GM18873 (cell line): ENCODE data around the gene CUL4A.

Experiments used
- ATAC-seq: cut with Tn5 transposase; IDR thresholded peaks from one replicate; pipeline ENCODE4 v1.9.1; 2021; ENCODE audit warnings: mild to moderate bottlenecking, moderate library complexity, moderate number of reproducible peaks; ENCODE audit not compliant: unreplicated experiment, low FRiP score

The CUL4A gene

DNA sequence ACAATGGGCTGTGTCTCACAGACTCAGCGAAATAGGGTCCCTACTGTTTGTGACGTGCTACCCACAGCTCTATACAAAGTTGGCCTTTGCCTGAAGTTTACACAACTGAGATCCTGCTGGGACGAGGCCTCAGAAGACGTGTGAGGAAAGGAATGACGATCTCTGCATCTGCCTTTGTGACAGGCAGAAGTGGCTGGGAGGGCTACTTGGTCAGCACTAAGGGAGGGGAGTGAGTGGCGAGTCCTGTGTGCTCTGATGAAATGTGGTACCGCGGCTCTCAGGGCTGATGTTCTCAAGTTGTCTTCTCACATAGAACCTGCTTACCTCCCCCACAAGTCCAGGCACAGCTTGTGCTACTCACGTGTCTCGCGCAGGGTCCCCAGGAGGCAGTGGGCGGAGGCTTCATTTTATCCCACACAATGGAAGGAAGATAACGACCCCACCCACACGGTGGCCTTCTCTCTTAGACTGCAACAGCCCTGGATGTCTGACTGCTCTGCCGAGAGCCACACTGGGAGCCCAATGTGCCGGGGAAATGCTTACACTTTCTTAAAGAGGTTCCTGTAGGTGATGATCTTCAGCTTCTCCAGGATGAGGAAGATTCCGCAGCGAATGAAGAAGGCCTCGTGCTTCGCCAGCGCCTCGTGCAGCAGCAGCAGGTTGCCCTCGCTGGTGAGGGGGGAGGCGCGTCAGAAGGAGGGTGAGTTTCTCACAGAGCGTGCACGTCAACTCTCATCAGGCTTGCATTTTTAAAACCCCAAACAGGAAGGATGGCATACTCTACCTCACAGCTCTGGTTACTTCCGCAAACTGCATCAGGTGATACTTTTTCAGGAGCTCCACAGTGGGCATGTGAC lies 29.8 kb upstream of the CUL4A start:
- no peak for ATAC-seq

DNA sequence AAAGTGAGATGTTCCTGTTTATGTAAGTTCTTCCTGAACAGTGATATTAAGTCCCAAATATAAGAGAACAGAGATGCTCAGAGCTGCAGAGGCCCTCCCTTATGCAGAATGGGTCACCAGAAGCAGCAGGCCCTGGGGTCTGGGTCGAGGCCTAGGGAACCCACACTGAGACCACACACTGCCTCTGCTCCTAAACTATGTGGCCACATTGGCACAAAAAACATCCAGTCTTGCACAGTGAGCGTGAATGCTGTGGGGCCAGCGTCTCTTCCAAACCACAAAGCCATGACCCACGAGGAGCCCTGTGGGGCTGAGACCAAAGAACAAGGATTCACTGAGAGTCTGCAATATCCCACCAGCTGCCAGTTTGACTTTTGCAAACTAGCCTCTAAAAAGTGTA lies 27.4 kb upstream of the CUL4A start:
- ATAC-seq: no peak

DNA sequence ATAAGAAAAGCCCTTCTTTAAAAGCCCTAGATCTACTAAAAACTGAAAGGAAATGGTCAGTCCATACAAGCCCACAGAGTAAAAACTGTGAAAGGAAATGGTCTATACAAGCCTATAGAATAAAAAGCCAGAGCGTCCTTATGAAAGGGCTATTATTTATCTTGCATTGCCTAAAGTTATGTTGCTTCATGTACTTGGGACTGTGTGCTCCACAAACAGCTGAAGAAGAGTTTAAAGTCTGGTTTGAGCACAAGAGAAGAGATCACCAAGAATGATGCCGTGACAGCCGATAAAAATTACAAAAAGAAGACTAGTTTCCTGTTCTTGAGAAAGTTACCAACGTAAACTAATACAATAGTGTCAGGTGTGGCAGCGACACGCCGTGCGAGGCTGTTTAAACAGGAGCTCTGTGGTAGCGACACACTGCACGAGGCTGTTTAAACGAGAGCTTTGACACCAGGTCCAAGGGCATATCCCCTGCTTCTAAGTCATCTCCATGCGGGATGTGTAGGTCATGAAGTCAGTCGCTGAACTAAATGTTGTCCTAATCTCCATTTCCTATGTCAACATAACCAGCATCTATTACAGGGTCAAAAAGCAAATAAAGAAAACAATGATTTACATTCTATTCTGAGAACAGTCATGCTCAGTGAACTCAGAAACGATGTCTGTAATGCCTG lies 25.8 kb upstream of the CUL4A start:
- no peak for ATAC-seq

DNA sequence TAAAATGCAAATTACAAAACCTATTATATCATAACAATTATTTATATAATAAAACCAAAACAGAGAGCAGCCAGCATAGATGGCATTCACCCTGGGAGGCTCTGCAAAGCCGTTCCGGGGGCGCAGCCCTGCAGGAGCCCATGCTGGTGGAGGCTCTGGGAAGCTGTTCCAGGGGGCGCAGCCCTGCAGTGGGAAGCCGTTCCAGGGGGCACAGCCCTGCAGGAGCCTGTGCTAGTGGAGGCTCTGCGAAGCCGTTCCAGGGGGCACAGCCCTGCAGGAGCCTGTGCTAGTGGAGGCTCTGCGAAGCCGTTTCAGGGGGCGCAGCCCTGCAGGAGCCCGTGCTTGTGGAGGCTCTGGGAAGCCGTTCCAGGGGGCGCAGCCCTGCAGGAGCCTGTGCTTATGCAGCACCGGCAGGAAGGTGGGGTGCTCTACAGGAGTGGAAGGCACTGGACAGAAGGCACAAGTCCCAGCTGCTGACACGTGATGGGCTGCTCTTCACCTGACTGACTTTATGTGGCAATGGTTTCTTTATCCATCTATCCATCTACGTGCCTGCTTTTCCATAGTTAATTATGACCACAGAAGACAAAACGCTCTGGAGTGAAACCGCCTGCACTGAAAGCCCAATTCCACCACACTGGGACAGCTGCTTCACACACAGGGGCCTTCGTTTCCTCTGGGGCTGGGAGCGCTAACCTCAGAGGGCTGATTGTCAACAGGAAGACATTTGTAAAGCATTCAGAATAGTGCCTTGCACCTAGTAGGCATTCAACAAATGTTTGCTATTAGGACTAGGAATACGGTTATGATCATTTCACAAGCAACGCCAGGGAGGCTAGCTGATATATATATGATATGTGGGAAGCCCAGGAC lies 24.6 kb upstream of the CUL4A start:
- no peak for ATAC-seq

DNA sequence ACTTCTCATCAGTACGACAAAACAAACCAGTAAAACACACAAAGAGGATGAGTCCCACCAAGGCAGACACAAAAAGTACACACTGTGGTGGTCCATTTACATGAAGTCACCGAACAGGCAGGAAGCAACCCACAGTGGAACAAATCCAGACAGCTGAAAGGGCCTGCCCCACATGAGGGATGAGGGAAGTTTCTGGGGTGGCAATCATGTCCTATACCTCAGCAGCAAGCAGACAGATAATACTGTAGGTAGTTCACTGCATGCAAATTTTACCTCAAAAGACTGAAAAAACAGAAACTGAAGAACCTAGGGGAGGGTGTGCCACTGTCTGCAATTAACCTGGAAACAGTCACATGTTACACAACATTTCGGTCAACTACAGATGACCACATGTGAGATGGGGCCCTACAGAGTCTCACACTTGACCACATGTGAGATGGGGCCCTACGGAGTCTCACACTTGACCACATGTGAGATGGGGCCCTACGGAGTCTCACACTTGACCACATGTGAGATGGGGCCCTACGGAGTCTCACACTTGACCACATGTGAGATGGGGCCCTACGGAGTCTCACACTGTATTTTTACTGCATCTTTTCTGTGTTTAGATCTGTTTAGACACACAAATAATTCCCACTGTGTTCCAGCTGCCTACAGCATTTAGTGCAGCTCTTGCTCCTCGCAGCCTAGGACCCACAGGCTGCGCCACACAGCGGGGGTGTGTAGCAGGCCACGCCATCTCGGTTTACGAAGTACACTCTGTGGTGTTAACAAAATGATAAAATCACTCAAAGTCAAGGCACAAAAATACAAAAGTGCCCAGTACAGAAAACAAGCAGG lies 23.1 kb upstream of the CUL4A start:
- ATAC-seq: no peak

DNA sequence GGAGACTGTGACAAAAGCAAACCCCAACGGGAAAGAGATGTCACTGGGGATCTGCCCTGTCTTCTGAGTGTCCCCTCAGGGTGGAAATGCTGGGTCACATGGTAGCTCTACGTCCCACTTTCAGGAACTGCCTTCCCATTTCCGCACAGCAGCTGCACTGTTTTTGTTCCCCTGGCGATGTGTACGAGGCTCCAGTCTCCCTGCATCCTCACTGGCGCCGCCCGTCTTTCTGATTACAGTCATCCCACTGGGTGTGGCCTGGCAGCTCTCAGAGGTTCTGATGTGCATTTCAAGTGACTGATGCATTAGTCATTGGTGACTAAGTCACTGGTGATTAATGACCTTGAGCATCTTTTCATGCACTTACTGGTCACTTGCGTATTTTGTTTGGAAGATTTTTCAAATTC lies 22.1 kb upstream of the CUL4A start:
- no peak for ATAC-seq

DNA sequence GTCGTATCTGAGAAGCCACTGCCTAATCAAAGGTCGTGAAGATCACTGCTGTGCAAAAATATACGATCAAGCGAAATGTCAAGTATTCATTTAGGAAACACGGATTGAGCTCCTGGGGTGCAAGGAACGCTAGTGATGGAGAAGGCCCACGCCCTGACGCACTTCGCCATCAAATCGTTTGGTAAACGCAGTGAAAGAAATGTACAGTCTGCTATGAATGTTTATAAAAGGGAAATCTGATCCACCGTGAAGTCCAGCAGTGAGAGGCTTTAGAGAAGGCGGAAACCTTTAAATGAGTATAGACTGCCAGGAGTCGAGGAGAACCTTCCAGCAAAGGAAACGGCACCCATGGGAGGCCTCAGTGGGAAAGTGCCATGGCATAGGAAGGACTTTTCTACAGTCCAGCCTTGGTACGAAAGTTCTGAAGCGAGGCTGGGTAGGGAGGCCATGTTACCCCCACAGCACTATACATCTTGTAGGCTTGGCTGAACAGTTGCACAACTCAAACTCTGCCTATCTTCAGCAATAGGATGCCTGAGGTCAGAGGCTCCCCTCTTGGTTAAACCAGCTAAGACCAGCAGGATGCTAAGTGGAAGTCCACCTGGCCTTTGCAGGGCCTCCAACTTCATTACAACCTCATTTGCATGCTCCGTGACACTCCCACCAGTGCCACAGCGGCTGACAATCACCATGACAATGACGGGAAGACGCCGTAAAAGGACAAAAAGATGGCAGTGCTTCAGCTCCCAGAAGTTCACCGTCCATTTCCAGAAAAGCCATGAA lies 21.3 kb upstream of the CUL4A start:
- ATAC-seq: no peak

DNA sequence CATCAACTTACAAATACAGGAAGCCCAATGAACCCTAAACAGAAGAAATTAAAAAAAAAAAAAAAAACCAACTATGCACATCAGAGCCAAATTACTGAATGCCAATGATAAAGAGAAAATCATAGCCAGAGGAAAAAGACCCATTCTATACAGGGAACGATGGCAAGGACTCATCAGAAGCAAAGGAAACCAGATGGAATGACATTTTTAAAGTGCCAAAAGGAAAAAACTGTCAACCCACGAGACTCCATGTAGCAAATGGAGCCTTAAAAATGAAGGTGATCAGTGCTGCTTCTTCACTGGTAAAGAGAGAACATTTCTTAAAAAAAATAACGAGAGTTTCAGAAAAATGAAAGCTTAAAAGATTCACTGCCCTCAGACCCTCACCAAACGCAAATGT lies 19.2 kb upstream of the CUL4A start:
- ATAC-seq: no peak

DNA sequence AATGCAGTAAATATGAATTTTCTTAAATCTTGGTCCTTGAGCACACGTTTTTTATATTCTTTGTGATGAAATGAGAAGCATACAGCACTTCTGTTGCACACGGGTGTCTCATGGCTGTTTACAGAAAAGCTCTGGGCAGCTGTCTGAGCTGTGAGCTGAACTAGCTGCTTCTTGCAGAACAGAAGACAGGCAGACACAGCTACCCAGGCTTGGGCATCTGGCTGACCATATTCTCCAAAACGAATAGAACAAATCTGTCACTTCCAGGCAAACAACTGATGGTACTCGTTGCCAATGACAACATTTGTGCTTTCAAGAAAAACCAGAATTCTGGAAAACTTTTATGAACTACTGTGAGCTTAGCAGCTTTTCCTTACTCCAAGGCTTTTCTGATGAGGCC lies 17.1 kb upstream of the CUL4A start:
- ATAC-seq: no peak

DNA sequence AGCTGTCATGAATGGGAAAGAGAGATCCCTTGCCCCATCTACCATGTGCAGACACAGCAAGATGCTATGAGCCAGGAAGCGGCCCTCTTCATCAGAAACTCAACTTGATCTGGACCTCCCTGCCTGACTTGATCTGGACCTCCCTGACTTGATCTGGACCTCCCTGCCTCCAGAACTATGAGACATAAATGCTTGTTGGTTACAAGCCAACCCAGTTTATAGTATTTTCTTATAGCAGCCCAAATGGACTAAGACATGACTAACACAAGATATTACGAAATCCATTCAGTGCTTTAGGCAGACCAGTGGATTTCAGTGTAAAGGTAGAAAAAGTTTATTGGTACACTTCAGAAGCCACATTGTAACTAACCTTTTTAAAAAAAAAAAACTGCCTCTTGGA lies 16.5 kb upstream of the CUL4A start:
- ATAC-seq: no peak

DNA sequence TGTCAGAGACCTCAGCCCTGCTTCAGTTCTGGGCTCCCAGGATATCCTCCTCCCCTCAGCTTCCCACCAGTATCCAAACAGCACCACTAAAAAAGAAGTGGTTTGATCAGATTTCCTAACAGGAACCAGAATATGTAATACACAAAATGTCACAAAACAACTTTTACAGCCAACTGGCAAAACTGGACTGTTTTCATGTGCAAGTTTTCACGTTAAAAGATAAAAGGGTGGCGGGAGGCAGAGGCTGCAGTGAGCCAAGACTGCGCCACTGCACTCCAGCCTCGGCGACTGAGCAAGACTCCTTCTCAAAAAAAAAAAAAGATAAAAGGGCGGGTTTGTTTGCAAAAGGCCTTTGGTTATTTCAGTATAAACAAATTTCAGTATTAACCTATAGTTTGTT lies 14.1 kb upstream of the CUL4A start:
- no peak for ATAC-seq

DNA sequence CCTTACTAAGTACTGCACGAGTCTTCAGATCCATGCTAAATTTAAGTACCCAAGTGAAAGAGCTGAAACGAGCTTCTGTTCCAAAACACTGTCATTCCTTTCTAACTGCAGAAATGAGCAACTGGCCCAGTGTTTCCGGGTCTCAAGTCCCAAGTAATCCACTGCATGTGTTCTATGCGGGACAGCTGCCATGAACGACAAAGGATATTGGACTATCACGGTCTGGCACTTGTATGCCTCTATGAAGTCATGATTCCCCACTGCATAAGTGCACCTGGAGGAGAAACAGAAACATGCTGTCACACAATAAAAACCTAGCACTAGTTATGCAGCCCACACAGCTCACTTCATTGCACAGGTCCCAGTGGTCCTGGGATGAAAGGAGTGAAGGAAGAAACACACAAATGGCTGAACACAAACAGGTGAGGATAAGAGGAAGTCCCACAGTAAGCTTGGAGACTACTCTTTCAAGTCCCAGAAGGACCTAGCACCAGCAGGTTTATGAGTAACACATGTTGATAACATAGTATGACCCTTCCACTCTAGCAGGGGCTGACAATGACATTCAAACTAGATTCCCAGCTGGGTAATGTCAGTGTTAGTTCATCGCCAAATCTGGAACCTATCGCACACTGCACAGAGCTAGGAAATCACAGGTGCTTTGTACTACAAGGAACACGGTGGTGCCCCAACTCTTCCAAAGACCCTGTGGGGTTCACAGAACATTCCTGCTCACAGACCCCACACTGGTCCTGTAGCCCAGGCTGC lies 12.3 kb upstream of the CUL4A start:
- ATAC-seq: no peak

DNA sequence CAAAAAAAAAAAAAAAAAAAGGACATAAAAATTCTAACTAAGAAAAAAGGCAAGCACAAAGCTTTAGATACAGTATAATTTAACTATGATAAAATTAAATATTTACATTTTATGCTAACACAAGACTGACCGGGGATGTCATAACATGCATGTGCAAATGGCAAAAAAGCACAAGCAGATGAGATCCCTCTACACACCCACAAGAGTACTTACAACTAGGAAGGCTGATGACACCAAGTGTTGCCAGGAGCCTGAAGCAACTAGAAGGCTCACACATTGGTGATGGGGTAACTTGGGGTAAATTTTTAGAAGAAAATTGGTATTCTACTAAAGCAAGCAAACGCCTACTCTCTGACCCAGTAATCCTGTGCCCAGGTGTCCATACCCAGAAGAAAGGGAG lies 7.6 kb upstream of the CUL4A start:
- ATAC-seq: no peak

DNA sequence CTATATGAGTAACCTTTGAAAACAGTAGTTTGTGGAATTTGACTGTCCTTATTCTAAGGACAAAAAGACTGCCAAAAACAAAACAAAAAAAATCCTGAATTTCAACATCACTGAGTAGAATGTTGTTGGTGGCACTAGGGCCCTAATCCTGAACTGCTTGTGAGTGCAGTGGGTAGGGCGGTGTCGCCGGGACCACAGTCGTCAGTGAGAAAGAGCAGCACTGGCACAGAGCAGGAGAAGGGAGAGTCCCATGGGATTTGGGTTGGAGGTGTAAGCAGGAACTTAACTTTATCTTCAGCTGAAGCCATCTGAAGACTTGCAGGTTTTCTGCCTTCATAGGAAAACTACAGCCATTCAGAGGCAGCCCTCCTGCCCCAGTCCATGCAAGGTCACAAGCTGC lies 6.5 kb upstream of the CUL4A start:
- no peak for ATAC-seq

DNA sequence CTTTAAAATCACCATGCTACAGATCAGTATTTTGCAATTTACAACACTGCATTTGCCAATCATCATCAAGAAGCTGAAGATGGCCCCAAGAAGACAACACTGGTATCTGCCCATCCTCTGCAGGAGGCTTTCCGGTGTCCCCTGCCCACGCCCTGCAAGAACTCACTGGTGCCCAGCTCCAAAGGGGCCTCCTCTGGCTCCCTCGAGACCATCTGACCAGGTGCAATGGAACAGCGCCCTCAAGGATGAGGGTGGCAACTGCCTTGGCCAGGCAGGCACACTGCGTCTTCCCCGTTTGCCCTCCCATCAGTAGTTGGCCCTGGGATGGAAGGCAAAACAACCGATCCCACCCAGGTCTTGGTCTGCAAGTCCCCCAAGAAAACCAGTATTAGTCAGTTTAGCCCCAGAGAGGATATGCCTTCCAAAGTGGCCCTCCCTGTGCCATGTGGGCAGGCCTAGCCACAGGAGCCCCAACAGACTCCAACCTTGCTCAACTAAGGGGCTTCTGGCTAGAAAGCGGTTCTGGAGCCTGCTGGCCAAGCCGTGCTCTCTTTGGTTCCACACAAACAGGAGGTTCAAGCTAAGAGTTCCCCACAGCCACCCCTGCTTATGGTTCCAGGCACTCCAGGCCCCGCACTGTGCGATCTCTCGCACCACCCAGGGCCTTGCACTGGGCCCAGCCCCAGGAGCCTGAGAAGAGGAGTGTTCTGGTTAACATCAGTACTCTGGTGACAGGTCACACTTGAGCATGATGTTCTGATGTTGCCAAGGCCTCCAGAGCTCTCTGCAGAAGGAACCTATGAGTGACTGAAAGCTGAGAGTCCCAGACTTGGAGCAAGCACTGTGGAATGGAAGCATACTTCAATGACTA lies 5.7 kb upstream of the CUL4A start:
- ATAC-seq: no peak

DNA sequence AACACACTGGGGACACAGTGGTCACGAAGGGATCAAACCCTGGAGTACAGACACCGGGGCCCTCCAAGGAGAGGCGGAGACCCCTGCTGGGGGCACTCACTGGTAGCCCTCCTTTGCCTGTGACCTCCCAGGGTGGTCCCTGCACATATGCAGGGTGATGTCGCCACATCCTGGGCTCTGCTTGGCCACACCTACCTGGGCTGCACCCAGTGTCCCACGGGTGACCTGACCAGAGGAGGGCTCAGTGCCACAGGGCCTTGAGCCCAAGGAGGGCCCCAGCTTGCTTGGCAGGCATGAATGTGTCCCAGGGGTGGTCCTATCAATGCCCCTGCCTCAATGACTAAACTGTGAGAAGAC lies 5.1 kb upstream of the CUL4A start:
- ATAC-seq: no peak

DNA sequence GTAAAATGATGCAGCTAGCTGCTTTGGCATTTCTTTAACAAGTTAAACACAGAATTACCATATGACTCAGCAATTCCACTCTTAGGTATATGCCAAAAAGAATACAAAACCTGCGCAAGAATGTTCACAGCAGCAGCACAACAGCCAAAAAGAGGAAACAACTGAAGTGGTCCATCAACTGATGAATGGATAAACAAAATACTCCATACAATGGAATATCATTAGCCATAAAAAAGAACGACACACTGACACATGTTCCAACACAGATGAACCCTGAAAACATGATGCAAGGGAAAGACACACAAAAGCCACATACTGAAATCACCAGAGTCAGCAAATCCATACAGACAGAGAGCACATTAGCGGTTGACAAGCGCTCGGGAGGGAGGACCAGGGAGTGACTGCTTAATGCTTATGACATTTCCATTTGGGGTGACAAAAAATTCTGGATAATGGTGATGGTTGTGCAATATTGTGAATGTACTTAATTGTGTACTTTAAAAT lies 3.9 kb upstream of the CUL4A start:
- no peak for ATAC-seq

DNA sequence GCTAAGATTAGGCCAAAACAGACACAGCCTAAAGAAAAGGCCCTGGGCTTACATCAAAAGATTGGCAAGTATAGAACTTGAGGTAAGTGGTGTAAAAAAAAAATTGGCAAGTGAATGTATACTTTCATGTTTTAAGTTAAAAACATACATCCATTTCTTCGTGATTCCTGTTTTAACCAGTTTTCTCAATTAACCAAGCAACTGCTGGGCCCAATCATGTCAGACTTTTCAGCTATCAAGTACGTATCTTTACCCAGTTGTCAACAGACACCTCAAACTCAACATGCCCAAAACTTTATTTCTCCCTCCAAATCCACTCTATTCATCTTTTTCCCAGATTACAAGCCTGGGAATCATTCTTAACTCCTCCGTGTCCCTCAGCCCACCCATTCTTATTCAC lies 2.0 kb upstream of the CUL4A start:
- ATAC-seq: no peak
